Panc1 (cell line): ENCODE data around the gene TMOD1. TPM values are rescaled to one million over a fixed set of nuclear protein-coding genes. Genes with fewer than 3 reads are reported as not detected.

Experiments
- ATAC-seq: fragments of 200-7000 bp; cut with Tn5 transposase; 2 replicates; pipeline ENCODE4 v1.9.1; 2020; ENCODE audit warnings: mild to moderate bottlenecking, moderate library complexity
- BruUV-seq: library from RNA; stranded (reverse); fragments of 400-500 nt; replicated peaks from 2 replicates; lab custom pipeline; 2021; lab: Mats Ljungman, UMichigan
- CTCF ChIA-PET: fragments of 300-600 bp; sonication (Branson Sonifier 250); formaldehyde crosslinking; loops from one replicate; lab custom pipeline; 2022; ENCODE audit warnings: antibody characterized with exemption; lab: Charles Lee
- POLR2A ChIA-PET: fragments of 300-600 bp; sonication (Branson Sonifier 250); formaldehyde crosslinking; loops from one replicate; lab custom pipeline; 2022; ENCODE audit warnings: antibody characterized with exemption; lab: Charles Lee
- DNase-seq: peaks from one replicate; pipeline ENCODE4 v3.0.0-alpha.2; 2010; ENCODE audit warnings: low read depth, low spot score
- H3K27ac ChIP-seq: 2 replicates; pipeline ENCODE4 v1.5.1; 2011; ENCODE audit warnings: mild to moderate bottlenecking, low read length, inconsistent platforms
- H3K27me3 ChIP-seq: fragments of 200-500 bp; sonication (Bioruptor generic); 2 replicates; pipeline ENCODE4 v1.6.0; 2014; ENCODE audit warnings: low read length, inconsistent platforms; ENCODE audit not compliant: control insufficient read depth, insufficient read depth
- H3K36me3 ChIP-seq: fragments of 200-500 bp; sonication (Bioruptor generic); 2 replicates; pipeline ENCODE4 v1.5.1; 2014; ENCODE audit warnings: inconsistent platforms, mild to moderate bottlenecking, low read length, moderate library complexity; ENCODE audit not compliant: control insufficient read depth, insufficient read depth
- H3K4me1 ChIP-seq: 2 replicates; pipeline ENCODE4 v1.5.1; 2011; ENCODE audit warnings: inconsistent platforms, mild to moderate bottlenecking, low read length, moderate library complexity; ENCODE audit not compliant: control insufficient read depth, insufficient read depth
- H3K4me3 ChIP-seq, 2 experiments: 2 replicates each; pipeline ENCODE4 v1.5.1; 2011 to 2012; ENCODE audit warnings: low read depth in 2 of 2, low read length in 2 of 2, mild to moderate bottlenecking in 2 of 2, inconsistent platforms in 1 of 2, moderate library complexity in 1 of 2
- H3K9me3 ChIP-seq: fragments of 200-500 bp; sonication (Bioruptor generic); 2 replicates; pipeline ENCODE4 v1.5.1; 2014; ENCODE audit warnings: low read depth, mild to moderate bottlenecking, inconsistent platforms, low read length, moderate library complexity; ENCODE audit not compliant: control insufficient read depth, insufficient read depth
- CTCF ChIP-seq: fragments of 450-650 bp; IDR thresholded peaks from 2 replicates; pipeline ENCODE4 v1.5.1; 2017; ENCODE audit warnings: mild to moderate bottlenecking
- POLR2AphosphoS5 ChIP-seq: IDR thresholded peaks from 2 replicates; pipeline ENCODE4 v1.6.1; 2012; ENCODE audit warnings: mild to moderate bottlenecking, low read depth, low read length, moderate library complexity
- REST ChIP-seq, 2 experiments: IDR thresholded peaks; 2 replicates each; pipeline ENCODE4 v1.6.1; 2011 to 2012; ENCODE audit warnings: low read depth in 2 of 2, control low read depth in 1 of 2, low read length in 1 of 2, mild to moderate bottlenecking in 1 of 2, moderate library complexity in 1 of 2; ENCODE audit not compliant: insufficient read depth in 1 of 2
- SIN3A ChIP-seq: IDR thresholded peaks from 2 replicates; pipeline ENCODE4 v1.6.1; 2012; ENCODE audit warnings: low read depth, mild to moderate bottlenecking, low read length, moderate library complexity, borderline replicate concordance; ENCODE audit not compliant: insufficient read depth
- TCF7L2 ChIP-seq: IDR thresholded peaks from 2 replicates; pipeline ENCODE4 v1.6.1; 2011; ENCODE audit warnings: mild to moderate bottlenecking, low read depth, low read length, inconsistent platforms
- in situ Hi-C: cut with HindIII; loops from 2 replicates; pipeline ENCODE4 v1.10.0; 2016; ENCODE audit warnings: low sequenced_read_pairs, low pct_unique_long_range_greater_than_20kb
- intact Hi-C: fragments of 100-400 bp; cut with micrococcal nuclease; formaldehyde crosslinking; loops from one replicate; pipeline ENCODE4 v1.10.0; 2022; ENCODE audit not compliant: unreplicated experiment
- total RNA-seq: library from RNA; stranded (reverse); gene quantifications from one replicate; pipeline ENCODE4 v1.2.1, GENCODE V29; 2021; ENCODE audit not compliant: unreplicated experiment

TMOD1 gene
- total RNA-seq, 1 experiment from 2014 or later: 1.4 TPM

GRCh38 chr9:97507428-97507984 lies 6.0 kb downstream of the TMOD1 start:
- Histone ChIP-seq H3K4me1 (peaks cover 9% of the 10 kb centered on the region; the same call in 1 of the 2 replicates), H3K27me3 (no peaks in the 10 kb centered on the region), H3K27ac (no peak overlapping the region), H3K36me3 (no peaks in the 10 kb centered on the region), H3K9me3 (no peaks in the 10 kb centered on the region), H3K4me3 (no peak overlapping the region)
- in situ Hi-C loops (no loop called here), intact Hi-C loops (no loop called here)
- DNase-seq: no peak
- ATAC-seq: no peak
- ChIA-PET POLR2A (no interaction called here), CTCF (no interaction called here)
- BruUV-seq: no TSS peak
- TF ChIP-seq SIN3A (no peak), POLR2AphosphoS5 (no peak), TCF7L2 (no peak), REST (IDR thresholded peaks at IDR 0.05; ENCODE audit: insufficient read depth in 1 of 2, low read depth in 2 of 2, low read length in 1 of 2) (no peak), CTCF (no peak)

GRCh38 chr9:97508852-97509251 lies 7.4 kb downstream of the TMOD1 start:
- ChIA-PET CTCF (interaction anchor here (0.6 to 0.7 kb wide), 2 partner anchors 88 to 291 kb away, joined by 3 to 13 read pairs; no protein-coding TSS in a partner anchor), POLR2A (no interaction called here)
- Histone ChIP-seq H3K27ac (no peak overlapping the region), H3K4me3 (no peak overlapping the region), H3K27me3 (no peaks in the 10 kb centered on the region), H3K9me3 (no peaks in the 10 kb centered on the region), H3K36me3 (no peaks in the 10 kb centered on the region), H3K4me1 (peaks cover 9% of the 10 kb centered on the region; the same call in 1 of the 2 replicates)
- TF ChIP-seq CTCF (no peak), TCF7L2 (no peak), REST (IDR thresholded peaks at IDR 0.05; ENCODE audit: insufficient read depth in 1 of 2, low read depth in 2 of 2, low read length in 1 of 2) (no peak), SIN3A (no peak), POLR2AphosphoS5 (no peak)
- in situ Hi-C loops: no loop called here
- DNase-seq: no peak
- no peak for ATAC-seq
- intact Hi-C loops: no loop called here
- no TSS peak for BruUV-seq
